ENCODE results near the gene DPP9.

Gene DPP9

GRCh38 chr19:4633140-4633967 is 90.3 kb downstream of the DPP9 start:
- Mint-ChIP-seq H3K9me3 (no peaks in the 10 kb centered on the region), H3K4me3 (no peak overlapping the region), H3K4me1 (peaks cover 18% of the 10 kb centered on the region), H3K27ac (no peak overlapping the region), H3K27me3 (ENCODE audit: low read depth, poor library complexity) (peaks cover 18% of the 10 kb centered on the region), H3K36me3 (ENCODE audit: low read depth) (no peaks in the 10 kb centered on the region)
- peak; percentile 70 for DNase-seq
- peak; percentile 76 for TF ChIP-seq CTCF (IDR thresholded peaks at IDR 0.05)

Data from nephron progenitor cell (in vitro differentiated cells).